GM23248 (cell line): Measurements from ENCODE around the gene FARS2.

Experiments used
- EZH2 ChIP-seq: fragments of 200-600 bp; sonication (generic); IDR thresholded peaks from 2 replicates; pipeline ENCODE4 v1.6.1; 2018; ENCODE audit warnings: antibody characterized with exemption, mild to moderate bottlenecking; ENCODE audit not compliant: insufficient read depth, poor library complexity, severe bottlenecking
- EZH2phosphoT487 ChIP-seq: fragments of 200-600 bp; sonication (generic); IDR thresholded peaks from 2 replicates; pipeline ENCODE4 v1.6.1; 2018; ENCODE audit warnings: antibody characterized with exemption, moderate library complexity, mild to moderate bottlenecking, low read depth; ENCODE audit not compliant: insufficient read depth

DNA sequence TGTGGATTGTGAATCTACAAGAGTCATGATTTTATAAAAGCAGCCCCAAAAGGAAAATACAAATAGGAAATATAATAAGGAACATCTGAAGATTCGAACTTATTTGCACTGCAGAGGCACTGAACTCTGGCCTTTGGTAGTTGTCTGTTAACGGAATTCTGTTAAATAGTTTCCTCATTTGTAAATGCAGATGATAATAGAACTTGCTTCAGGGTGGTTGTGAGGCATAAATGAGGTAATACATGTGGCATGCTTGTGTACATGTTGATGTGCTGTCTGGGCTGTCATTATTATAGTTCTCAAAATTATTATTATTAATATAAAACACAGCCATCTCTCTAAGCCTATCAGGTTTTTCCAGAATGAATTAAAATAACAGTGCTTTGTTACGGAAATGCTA, 443.4 kb downstream of the FARS2 start:
- TF ChIP-seq EZH2 = no peak
- no peak for TF ChIP-seq EZH2phosphoT487
